Fibroblast of the aortic adventitia (primary cell): ENCODE measurements around the gene ZBTB46. TPM values are rescaled to one million over a fixed set of nuclear protein-coding genes. Genes with fewer than 3 reads are reported as not detected.
"Not testable (repeated sequence)": the region's sequence is repeated elsewhere in the genome, so short reads cannot be mapped to it uniquely, and the experiment has no call there.

Source experiments
- DNase-seq: peaks from one replicate; pipeline ENCODE4 v3.0.0-alpha.2; 2010; ENCODE audit warnings: low read depth
- H3K4me3 ChIP-seq: 2 replicates; pipeline ENCODE4 v1.5.1; 2011; ENCODE audit warnings: low read depth, mild to moderate bottlenecking, control low read depth, low read length, moderate library complexity
- total RNA-seq: library from RNA; depleted of rRNA; stranded (reverse); fragments of >200 nt; gene quantifications from 2 replicates; pipeline ENCODE4 v1.2.3, GENCODE V29; 2012; ENCODE audit warnings: low replicate concordance
- TF ChIP-seq, protein P1 (sequence below): IDR thresholded peaks from 2 replicates; pipeline ENCODE4 v1.5.1; 2011; ENCODE audit warnings: mild to moderate bottlenecking, low read length, control low read depth, inconsistent platforms; ENCODE audit not compliant: insufficient read depth

ZBTB46 gene
- total RNA-seq, 1 donor: 1.1 TPM

DNA sequence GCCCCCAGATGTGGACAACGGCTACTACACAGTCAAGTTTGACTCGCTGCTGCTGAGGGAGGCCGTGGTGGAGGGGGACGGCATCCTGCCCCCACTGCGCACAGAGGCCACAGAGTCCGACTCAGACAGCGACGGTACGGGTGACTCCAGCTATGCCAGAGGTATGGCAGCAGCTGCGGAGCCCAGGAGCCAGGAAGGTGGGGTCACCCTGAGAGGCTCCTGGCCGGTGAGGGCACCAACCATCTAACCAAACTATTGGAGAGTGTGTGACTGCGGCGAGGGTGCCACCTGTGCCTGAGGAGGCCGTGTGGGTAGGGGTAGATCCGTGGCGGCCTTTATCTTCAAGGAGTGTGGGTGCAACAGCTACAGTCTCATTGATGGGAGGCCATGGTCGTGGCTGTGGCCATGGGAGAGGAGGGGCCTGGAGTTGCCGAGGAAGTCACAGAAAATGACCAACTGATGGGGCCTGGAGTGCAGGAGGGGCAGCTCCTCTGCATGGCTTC is 97.4 kb downstream of the ZBTB46 start:
- DNase-seq: no peak
- no peak overlapping the region for H3K4me3 ChIP-seq
- TF ChIP-seq, protein P1, sequence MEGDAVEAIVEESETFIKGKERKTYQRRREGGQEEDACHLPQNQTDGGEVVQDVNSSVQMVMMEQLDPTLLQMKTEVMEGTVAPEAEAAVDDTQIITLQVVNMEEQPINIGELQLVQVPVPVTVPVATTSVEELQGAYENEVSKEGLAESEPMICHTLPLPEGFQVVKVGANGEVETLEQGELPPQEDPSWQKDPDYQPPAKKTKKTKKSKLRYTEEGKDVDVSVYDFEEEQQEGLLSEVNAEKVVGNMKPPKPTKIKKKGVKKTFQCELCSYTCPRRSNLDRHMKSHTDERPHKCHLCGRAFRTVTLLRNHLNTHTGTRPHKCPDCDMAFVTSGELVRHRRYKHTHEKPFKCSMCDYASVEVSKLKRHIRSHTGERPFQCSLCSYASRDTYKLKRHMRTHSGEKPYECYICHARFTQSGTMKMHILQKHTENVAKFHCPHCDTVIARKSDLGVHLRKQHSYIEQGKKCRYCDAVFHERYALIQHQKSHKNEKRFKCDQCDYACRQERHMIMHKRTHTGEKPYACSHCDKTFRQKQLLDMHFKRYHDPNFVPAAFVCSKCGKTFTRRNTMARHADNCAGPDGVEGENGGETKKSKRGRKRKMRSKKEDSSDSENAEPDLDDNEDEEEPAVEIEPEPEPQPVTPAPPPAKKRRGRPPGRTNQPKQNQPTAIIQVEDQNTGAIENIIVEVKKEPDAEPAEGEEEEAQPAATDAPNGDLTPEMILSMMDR: no peak

DNA sequence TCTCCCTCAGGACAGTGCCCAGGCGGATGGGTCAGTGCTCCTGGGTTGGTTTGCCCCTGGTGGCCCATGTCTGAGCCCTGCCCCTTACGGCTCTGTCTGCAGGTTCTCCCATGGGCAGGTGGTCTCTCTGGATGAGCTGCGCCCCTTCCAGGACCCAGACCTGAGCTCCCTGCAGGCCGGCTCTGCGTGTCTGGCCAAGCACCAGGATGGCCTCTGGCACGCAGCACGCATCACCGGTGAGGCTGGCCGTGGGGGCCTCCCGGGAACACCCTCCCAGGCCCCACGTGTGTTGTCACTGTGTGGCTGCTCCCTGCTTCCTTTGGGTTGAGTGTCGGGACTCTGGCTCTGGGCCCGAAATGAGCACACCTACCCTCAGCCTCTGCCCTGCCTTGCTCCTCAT is 97.9 kb downstream of the ZBTB46 start:
- TF ChIP-seq, protein P1: no peak

DNA sequence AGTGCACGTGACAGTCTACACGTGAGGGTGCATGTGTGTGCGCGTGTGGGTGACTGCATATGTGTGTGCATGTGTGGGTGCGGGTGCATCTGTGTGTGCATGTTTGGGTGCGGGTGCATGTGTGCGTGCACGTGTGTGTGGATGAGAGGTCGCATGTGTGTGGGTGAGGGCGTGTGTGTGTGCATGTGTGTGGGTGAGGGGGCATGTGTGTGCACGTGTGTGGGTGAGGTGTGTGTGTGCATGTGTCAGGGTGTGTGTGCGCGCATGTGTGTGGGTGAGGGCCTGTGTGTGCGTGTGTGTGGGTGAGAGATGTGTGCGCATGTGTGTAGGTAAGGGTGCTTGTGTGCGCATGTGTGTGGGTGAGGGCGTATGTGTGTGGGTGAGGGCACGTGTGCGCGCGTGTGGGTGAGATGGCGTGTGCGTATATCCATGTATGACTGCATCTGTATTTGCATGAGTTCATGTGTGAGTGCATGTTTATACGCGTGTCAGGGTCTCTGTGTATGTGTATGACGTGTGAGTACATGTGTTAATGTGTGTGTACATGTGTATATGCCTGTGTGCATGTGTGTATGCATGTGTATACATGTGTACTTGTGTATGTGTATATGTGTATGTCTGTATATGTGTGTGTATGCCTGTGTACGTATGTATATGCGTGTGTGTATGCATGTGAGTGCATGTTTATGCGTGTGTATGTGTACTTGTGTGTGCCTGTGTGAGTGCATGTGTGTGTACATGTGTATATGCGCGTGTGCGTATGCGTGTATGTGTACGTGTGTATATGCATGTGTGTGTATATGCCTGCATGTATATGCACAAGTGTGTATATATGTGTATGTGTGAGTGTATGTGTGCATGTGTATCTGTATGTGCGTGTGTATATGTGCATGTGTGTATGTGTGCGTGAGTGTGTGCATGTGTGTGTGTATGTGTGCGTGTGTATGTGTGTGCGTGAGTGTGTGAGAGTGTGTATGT is 98.7 kb downstream of the ZBTB46 start:
- no peak overlapping the region for H3K4me3 ChIP-seq
- no peak for DNase-seq
- TF ChIP-seq, protein P1: no peak

More for the DNA sequence above, 97.9 kb downstream of the ZBTB46 start:
- no peak overlapping the region for H3K4me3 ChIP-seq
- no peak for DNase-seq

DNA sequence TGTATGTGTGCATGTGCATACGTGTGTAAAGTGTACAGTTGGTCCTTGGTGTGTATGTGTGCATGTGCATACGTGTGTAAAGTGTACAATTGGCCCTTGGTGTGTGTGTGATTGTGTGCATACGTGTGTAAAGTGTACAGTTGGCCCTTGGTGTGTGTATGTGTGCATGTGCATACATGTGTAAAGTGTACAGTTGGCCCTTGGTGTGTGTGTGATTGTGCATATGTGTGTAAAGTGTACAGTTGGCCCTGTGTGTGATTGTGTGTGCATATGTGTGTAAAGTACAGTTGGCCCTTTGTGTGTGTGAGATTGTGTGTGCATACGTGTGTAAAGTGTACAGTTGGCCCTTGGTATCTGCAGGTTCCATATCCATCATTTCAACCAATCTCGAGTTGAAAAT is 99.7 kb downstream of the ZBTB46 start:
- TF ChIP-seq, protein P1: no peak
- no peak for DNase-seq
- H3K4me3 ChIP-seq: no peak overlapping the region

DNA sequence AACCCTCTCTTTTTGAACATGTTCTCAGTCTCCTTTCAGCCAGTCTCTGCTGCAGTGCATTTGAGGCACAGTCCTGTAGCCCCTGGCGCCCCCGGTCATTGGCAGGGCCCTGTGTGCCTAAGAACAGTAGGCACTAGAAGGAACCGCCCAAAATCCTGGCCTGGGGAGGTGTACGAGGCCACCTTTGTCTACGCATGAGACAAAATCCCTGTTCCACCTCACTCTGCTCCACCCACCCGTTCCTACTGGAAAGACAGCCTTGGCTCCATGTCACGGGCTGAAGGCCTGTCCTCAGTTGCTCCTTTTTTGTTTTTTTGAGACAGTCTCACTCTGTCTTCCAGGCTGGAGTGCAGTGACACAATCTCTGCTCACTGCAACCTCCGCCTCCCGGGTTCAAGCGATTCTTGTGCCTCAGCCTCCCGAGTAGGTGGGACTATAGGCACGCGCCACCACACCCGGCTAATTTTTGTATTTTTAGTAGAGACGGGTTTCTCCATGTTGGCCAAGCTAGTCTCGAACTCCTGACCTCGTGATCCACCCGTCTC is 100.8 kb downstream of the ZBTB46 start:
- not testable (repeated sequence) for DNase-seq, H3K4me3 ChIP-seq

DNA sequence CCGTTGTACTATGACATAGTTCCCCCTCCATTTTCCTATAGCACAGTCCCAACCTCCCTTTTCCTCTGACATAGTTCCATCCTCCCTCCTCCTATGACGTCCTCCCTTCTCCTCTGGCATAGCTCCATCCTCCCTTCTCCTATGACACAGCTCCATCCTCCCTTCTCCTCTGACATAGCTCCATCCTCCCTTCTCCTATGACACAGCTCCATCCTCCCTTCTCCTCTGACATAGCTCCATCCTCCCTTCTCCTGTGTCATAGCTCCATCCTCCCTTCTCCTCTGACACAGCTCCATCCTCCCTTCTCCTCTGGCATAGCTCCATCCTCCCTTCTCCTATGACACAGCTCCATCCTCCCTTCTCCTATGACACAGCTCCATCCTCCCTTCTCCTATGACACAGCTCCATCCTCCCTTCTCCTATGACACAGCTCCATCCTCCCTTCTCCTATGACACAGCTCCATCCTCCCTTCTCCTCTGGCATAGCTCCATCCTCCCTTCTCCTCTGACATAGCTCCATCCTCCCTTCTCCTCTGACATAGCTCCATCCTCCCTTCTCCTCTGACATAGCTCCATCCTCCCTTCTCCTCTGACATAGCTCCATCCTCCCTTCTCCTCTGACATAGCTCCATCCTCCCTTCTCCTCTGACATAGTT is 108.0 kb downstream of the ZBTB46 start:
- H3K4me3 ChIP-seq, DNase-seq: not testable (repeated sequence)

DNA sequence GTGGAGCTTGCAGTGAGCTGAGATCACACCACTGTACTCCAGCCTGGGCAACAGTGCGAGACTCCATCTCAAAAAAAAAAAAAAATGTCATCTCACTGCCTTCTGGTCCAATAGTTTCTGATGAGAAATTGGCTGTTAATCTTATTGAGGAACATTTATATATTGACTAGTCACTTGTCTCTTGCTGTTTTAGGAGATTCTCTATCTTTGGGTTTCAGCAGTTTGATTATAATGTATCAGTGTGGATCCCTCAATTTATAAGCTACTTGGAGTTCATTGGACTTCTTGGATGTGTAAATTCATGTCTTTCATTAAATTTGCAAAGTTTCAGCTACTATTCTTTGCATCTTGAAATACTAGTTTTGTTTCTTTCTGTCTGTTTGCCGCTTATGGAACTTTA is 112.1 kb downstream of the ZBTB46 start:
- no peak overlapping the region for H3K4me3 ChIP-seq
- no peak for DNase-seq
- TF ChIP-seq, protein P1: no peak
